Colonic mucosa (tissue), 4 donors: ENCODE measurements around the gene PTPRE. TPM values are rescaled to one million over a fixed set of nuclear protein-coding genes. Genes with fewer than 3 reads are reported as not detected.

Experiments
- DNase-seq: peaks from one replicate; pipeline ENCODE4 v3.0.0-alpha.2; 2020
- H3K27ac ChIP-seq: fragments of 200-600 bp; one replicate; pipeline ENCODE4 v1.8.0; 2021
- H3K27me3 ChIP-seq: fragments of 200-600 bp; one replicate; pipeline ENCODE4 v1.8.0; 2021
- H3K36me3 ChIP-seq: fragments of 200-600 bp; one replicate; pipeline ENCODE4 v1.8.0; 2021
- H3K4me1 ChIP-seq: fragments of 200-600 bp; one replicate; pipeline ENCODE4 v1.8.0; 2021; ENCODE audit warnings: mild to moderate bottlenecking
- H3K4me3 ChIP-seq: fragments of 200-600 bp; one replicate; pipeline ENCODE4 v1.8.0; 2021
- H3K9ac ChIP-seq, 2 donors: one replicate each; pipeline ENCODE4 v1.7.0; 2013; ENCODE audit warnings: control low read depth in 2 of 2, low read depth in 2 of 2, low read length in 2 of 2
- H3K9me3 ChIP-seq: fragments of 200-600 bp; one replicate; pipeline ENCODE4 v1.8.0; 2021
- intact Hi-C: fragments of 100-400 bp; cut with DNase I; formaldehyde crosslinking; loops from one replicate; pipeline ENCODE4 v1.14.1; 2022
- total RNA-seq, 2 donors: library from RNA; stranded (reverse); fragmentation: NEBNext Ultra II Directional in 1 of 2; extraction: Animal tissue kit (Norgen Biotek cat#: 25700) in 1 of 2; gene quantifications; one replicate each; pipeline ENCODE4 v1.2.1, GENCODE V29; 2021
- TF ChIP-seq, protein P1 (sequence below): fragments of 200-600 bp; IDR thresholded peaks from one replicate; pipeline ENCODE4 v1.8.0; 2022; ENCODE audit warnings: antibody characterized with exemption, mild to moderate bottlenecking
- donor health status: healthy.
- donor health status: DM: no; HTN: no; CAD: no.
- donor health status: DM: no; HTN: no; CAD: no.

PTPRE gene
- total RNA-seq, 2 donors from 2014 or later: 15.9 to 18.8 TPM

- TF ChIP-seq, protein P1, sequence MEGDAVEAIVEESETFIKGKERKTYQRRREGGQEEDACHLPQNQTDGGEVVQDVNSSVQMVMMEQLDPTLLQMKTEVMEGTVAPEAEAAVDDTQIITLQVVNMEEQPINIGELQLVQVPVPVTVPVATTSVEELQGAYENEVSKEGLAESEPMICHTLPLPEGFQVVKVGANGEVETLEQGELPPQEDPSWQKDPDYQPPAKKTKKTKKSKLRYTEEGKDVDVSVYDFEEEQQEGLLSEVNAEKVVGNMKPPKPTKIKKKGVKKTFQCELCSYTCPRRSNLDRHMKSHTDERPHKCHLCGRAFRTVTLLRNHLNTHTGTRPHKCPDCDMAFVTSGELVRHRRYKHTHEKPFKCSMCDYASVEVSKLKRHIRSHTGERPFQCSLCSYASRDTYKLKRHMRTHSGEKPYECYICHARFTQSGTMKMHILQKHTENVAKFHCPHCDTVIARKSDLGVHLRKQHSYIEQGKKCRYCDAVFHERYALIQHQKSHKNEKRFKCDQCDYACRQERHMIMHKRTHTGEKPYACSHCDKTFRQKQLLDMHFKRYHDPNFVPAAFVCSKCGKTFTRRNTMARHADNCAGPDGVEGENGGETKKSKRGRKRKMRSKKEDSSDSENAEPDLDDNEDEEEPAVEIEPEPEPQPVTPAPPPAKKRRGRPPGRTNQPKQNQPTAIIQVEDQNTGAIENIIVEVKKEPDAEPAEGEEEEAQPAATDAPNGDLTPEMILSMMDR: no peak
- Histone ChIP-seq H3K4me3 (no peak overlapping the region), H3K4me1 (peaks cover 9% of the 10 kb centered on the region), H3K27ac (no peak overlapping the region), H3K9ac (no peak overlapping the region), H3K36me3 (no peaks in the 10 kb centered on the region), H3K27me3 (no peaks in the 10 kb centered on the region), H3K9me3 (no peaks in the 10 kb centered on the region)
- intact Hi-C loops: loop anchor here (10.0 kb wide), 1 partner anchor 266 kb away; no protein-coding TSS in a partner anchor
- DNase-seq: peak; percentile 19
Measured at GRCh38 chr10:127878475-127879055, 28.3 kb upstream of the PTPRE start.

- Histone ChIP-seq H3K9ac (peak overlapping the region in 1 of 2 donors; percentile 38), H3K36me3 (no peaks in the 10 kb centered on the region), H3K27me3 (no peaks in the 10 kb centered on the region), H3K4me3 (no peak overlapping the region), H3K4me1 (peaks cover 9% of the 10 kb centered on the region), H3K9me3 (no peaks in the 10 kb centered on the region), H3K27ac (peak overlapping the region; percentile 65)
- intact Hi-C loops: no loop called here
- peak; percentile 26 for DNase-seq
- TF ChIP-seq, protein P1: no peak
Measured at GRCh38 chr10:127880557-127880956, 26.3 kb upstream of the PTPRE start.

DNA sequence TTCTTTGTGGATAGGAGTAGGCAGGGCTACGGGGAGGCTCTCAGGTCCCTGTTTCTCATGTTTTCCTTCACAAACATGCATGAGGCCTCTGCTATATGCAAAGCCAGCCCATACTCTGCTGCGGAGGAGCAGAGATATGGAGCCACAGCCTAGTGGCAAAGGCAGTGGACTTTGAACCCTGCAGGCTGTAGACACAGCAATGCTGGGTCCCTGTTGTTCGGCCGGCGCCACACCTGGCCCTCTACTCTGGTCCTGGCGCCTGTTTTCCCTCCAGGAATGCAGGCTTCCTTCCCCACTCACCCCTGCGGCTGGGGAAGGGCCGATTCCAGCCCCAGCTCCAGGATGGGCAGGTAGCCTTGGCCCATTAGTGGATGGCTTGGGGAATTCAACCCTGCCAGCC is 25.6 kb upstream of the PTPRE start:
- TF ChIP-seq, protein P1: no peak
- peaks cover 9% of the 10 kb centered on the region for H3K4me1 ChIP-seq

GRCh38 chr10:127882391-127882790 is 24.5 kb upstream of the PTPRE start:
- Histone ChIP-seq H3K4me1 (peaks cover 9% of the 10 kb centered on the region), H3K9ac (peak overlapping the region in 1 of 2 donors; percentile 54), H3K27ac (no peak overlapping the region), H3K4me3 (no peak overlapping the region), H3K9me3 (no peaks in the 10 kb centered on the region), H3K36me3 (no peaks in the 10 kb centered on the region), H3K27me3 (no peaks in the 10 kb centered on the region)
- no peak for DNase-seq
- intact Hi-C loops: no loop called here
- TF ChIP-seq, protein P1: no peak

More for the DNA sequence above, 25.6 kb upstream of the PTPRE start:
- Histone ChIP-seq H3K36me3 (no peaks in the 10 kb centered on the region), H3K9me3 (no peaks in the 10 kb centered on the region), H3K4me3 (no peak overlapping the region), H3K9ac (peak overlapping the region in 1 of 2 donors; percentile 38), H3K27me3 (no peaks in the 10 kb centered on the region), H3K27ac (peak overlapping the region; percentile 65)
- intact Hi-C loops: no loop called here
- DNase-seq: peak; percentile 82

- Histone ChIP-seq H3K27ac (no peak overlapping the region), H3K27me3 (no peaks in the 10 kb centered on the region), H3K4me1 (peaks cover 10% of the 10 kb centered on the region), H3K4me3 (no peak overlapping the region), H3K36me3 (no peaks in the 10 kb centered on the region), H3K9me3 (no peaks in the 10 kb centered on the region), H3K9ac (peak overlapping the region in 1 of 2 donors; percentile 54)
- TF ChIP-seq, protein P1: no peak
- intact Hi-C loops: no loop called here
- DNase-seq: peak; percentile 68
Measured at GRCh38 chr10:127882801-127883459, 24.0 kb upstream of the PTPRE start.
